HepG2 (cell line): ENCODE measurements around the gene GSAP. TPM values are rescaled to one million over a fixed set of nuclear protein-coding genes. Genes with fewer than 3 reads are reported as not detected.

Experiments
- AKNA ChIP-seq: sonication (generic); formaldehyde crosslinking; IDR thresholded peaks from 2 replicates; pipeline ENCODE4 v1.4.0; 2020; ENCODE audit warnings: missing genetic modification reagents, borderline replicate concordance
- ARID2 ChIP-seq: sonication (generic); formaldehyde crosslinking; IDR thresholded peaks from 2 replicates; pipeline ENCODE4 v1.8.1; 2022; ENCODE audit warnings: mild to moderate bottlenecking, missing genetic modification reagents, borderline replicate concordance
- ATF1 ChIP-seq: IDR thresholded peaks from 2 replicates; pipeline ENCODE4 v1.6.1; 2016; ENCODE audit warnings: mild to moderate bottlenecking, control low read depth
- BCL6 ChIP-seq: IDR thresholded peaks from 2 replicates; pipeline ENCODE4 v1.6.1; 2016; ENCODE audit warnings: missing genetic modification reagents, missing compliant biosample characterization
- GFI1 ChIP-seq: sonication (generic); formaldehyde crosslinking; IDR thresholded peaks from 2 replicates; pipeline ENCODE4 v1.5.0; 2020; ENCODE audit warnings: missing genetic modification reagents, mild to moderate bottlenecking, borderline replicate concordance
- GTF3A ChIP-seq: sonication (generic); formaldehyde crosslinking; conservative IDR thresholded peaks from 2 replicates; pipeline ENCODE4 v1.4.0; 2020; ENCODE audit warnings: mild to moderate bottlenecking, missing genetic modification reagents
- KLF11 ChIP-seq: IDR thresholded peaks from 2 replicates; pipeline ENCODE4 v1.6.1; 2016; ENCODE audit warnings: missing compliant biosample characterization
- LRRFIP1 ChIP-seq: sonication (generic); formaldehyde crosslinking; conservative IDR thresholded peaks from 2 replicates; pipeline ENCODE4 v1.4.0; 2020; ENCODE audit warnings: missing genetic modification reagents
- NR3C1 ChIP-seq: sonication (generic); formaldehyde crosslinking; IDR thresholded peaks from 2 replicates; pipeline ENCODE4 v1.4.0; 2020; ENCODE audit warnings: missing genetic modification reagents
- RERE ChIP-seq: IDR thresholded peaks from 2 replicates; pipeline ENCODE4 v1.6.1; 2016; ENCODE audit warnings: low read depth, missing genetic modification reagents, missing compliant biosample characterization
- SATB2 ChIP-seq: sonication (generic); formaldehyde crosslinking; IDR thresholded peaks from 2 replicates; pipeline ENCODE4 v1.5.0; 2020; ENCODE audit warnings: missing genetic modification reagents
- STAT5B ChIP-seq: sonication (generic); formaldehyde crosslinking; IDR thresholded peaks from 2 replicates; pipeline ENCODE4 v1.4.0; 2020; ENCODE audit warnings: missing genetic modification reagents
- ZBTB25 ChIP-seq: IDR thresholded peaks from 2 replicates; pipeline ENCODE4 v1.6.1; 2018; ENCODE audit warnings: missing genetic modification reagents
- ZBTB3 ChIP-seq: sonication (generic); formaldehyde crosslinking; IDR thresholded peaks from 2 replicates; pipeline ENCODE4 v1.4.0; 2020; ENCODE audit warnings: low read depth, mild to moderate bottlenecking, moderate library complexity, missing genetic modification reagents, borderline replicate concordance
- ZNF251 ChIP-seq: sonication (generic); formaldehyde crosslinking; IDR thresholded peaks from 2 replicates; pipeline ENCODE4 v1.9.0; 2021; ENCODE audit warnings: mild to moderate bottlenecking, missing genetic modification reagents
- ZSCAN29 ChIP-seq: sonication (generic); formaldehyde crosslinking; conservative IDR thresholded peaks from 2 replicates; pipeline ENCODE4 v1.4.0; 2020; ENCODE audit warnings: mild to moderate bottlenecking, missing genetic modification reagents
- polyA plus RNA-seq, 8 experiments: library from polyadenylated mRNA; depleted of rRNA in 3 of 8; stranded (reverse) in 7 of 8; unstranded in 1 of 8; fragments of >200 nt; fragmentation: Illumina TruSeq in 4 of 8; extraction: Trizol in 4 of 8; gene quantifications; 2 replicates each; pipeline versions ENCODE4 v1.2.1 to v1.2.3, GENCODE V29; 2011 to 2016; ENCODE audit warnings: low read depth in 4 of 8, missing spikeins in 1 of 8, mixed read lengths in 1 of 8; ENCODE audit not compliant: insufficient read depth in 1 of 8
- total RNA-seq, 5 experiments: library from RNA; depleted of rRNA; stranded (reverse); fragments of >200 nt; fragmentation: Illumina TruSeq; extraction: Trizol; gene quantifications; 2 replicates each; pipeline ENCODE4 v1.2.3, GENCODE V29; 2016; ENCODE audit warnings: low read depth in 1 of 5

GSAP gene
- total and polyA plus RNA-seq, 2 of the 13 experiments (the other 11 are each of a cell fraction or from before 2014, with no cell fraction given), result 34.6 to 40.6 TPM

GRCh38 chr7:77459311-77459726 is 43.2 kb upstream of the GSAP start (continued):
- TF ChIP-seq RERE (peak; percentile 74; the same call in 1 of the 2 replicates), SATB2 (CRISPR knock-in tag) (peak; percentile 82; the same call in 1 of the 2 replicates), ZBTB3 (no peak), ZNF251 (CRISPR knock-in tag) (no peak), AKNA (CRISPR knock-in tag) (no peak), ZBTB25 (CRISPR knock-in tag) (peak; percentile 59; the same call in 1 of the 2 replicates), GTF3A (no peak), KLF11 (CRISPR knock-in tag) (no peak), STAT5B (CRISPR knock-in tag) (no peak), GFI1 (CRISPR knock-in tag) (0 out of 2 replicates have a peak, but pooled peaks have one; percentile 38), LRRFIP1 (no peak), ARID2 (peak; percentile 72; the same call in 1 of the 2 replicates), BCL6 (CRISPR knock-in tag) (peak; percentile 90), ZSCAN29 (no peak), ATF1 (CRISPR knock-in tag) (no peak), NR3C1 (CRISPR knock-in tag) (no peak)
